Activated T-helper 17 cell treated with anti-CD3 and anti-CD28 coated beads, Interleukin-2, amount 50 U/mL, for 72 hours (primary cell): ENCODE data around the gene ADK. TPM values are rescaled to one million over a fixed set of nuclear protein-coding genes. Genes with fewer than 3 reads are reported as not detected.

ENCODE experiments used
- ATAC-seq: fragments of 150-1000 bp; cut with Tn5 transposase; replicated peaks from 2 replicates; pipeline ENCODE4 v1.10.0; 2021; ENCODE audit warnings: mild to moderate bottlenecking, moderate library complexity
- H3K27ac Mint-ChIP-seq: one replicate; pipeline ENCODE4 v1.8.0; 2022; ENCODE audit warnings: mixed read lengths
- H3K27me3 Mint-ChIP-seq: one replicate; pipeline ENCODE4 v1.8.0; 2022; ENCODE audit warnings: mixed read lengths
- H3K36me3 Mint-ChIP-seq: one replicate; pipeline ENCODE4 v1.8.0; 2022; ENCODE audit warnings: low read depth, mild to moderate bottlenecking, mixed read lengths
- H3K4me1 Mint-ChIP-seq: one replicate; pipeline ENCODE4 v1.8.0; 2022; ENCODE audit warnings: mixed read lengths
- H3K4me3 Mint-ChIP-seq: one replicate; pipeline ENCODE4 v1.8.0; 2022; ENCODE audit warnings: mild to moderate bottlenecking, mixed read lengths
- H3K9me3 Mint-ChIP-seq: one replicate; pipeline ENCODE4 v1.8.0; 2022; ENCODE audit warnings: mixed read lengths
- total RNA-seq, 2 donors: library from RNA; stranded (reverse); gene quantifications; one replicate each; pipeline ENCODE4 v1.2.3, GENCODE V29; 2022

ADK gene
- total RNA-seq, 2 donors from 2014 or later: 51.4 to 72.1 TPM

- no peaks in the 10 kb centered on the region for H3K27me3 Mint-ChIP-seq
- H3K4me1 Mint-ChIP-seq: peaks cover 5% of the 10 kb centered on the region
- ATAC-seq: peak; percentile 87
- peak overlapping the region; percentile 66 for H3K27ac Mint-ChIP-seq
- H3K4me3 Mint-ChIP-seq: peak overlapping the region; percentile 52
- peaks cover 14% of the 10 kb centered on the region for H3K36me3 Mint-ChIP-seq
- H3K9me3 Mint-ChIP-seq: no peaks in the 10 kb centered on the region
Measured at GRCh38 chr10:74223755-74224529, 72.9 kb downstream of the ADK start.

GRCh38 chr10:74227697-74228424, 76.8 kb downstream of the ADK start:
- H3K9me3 Mint-ChIP-seq: no peaks in the 10 kb centered on the region
- H3K27me3 Mint-ChIP-seq: no peaks in the 10 kb centered on the region
- H3K4me1 Mint-ChIP-seq: peaks cover 5% of the 10 kb centered on the region
- peak overlapping the region; percentile 94 for H3K27ac Mint-ChIP-seq
- peak; percentile 71 for ATAC-seq
- H3K4me3 Mint-ChIP-seq: peak overlapping the region; percentile 35
- peaks cover 14% of the 10 kb centered on the region for H3K36me3 Mint-ChIP-seq

GRCh38 chr10:74231375-74231774, 80.4 kb downstream of the ADK start:
- no peaks in the 10 kb centered on the region for H3K27me3 Mint-ChIP-seq
- ATAC-seq: no peak
- H3K9me3 Mint-ChIP-seq: no peaks in the 10 kb centered on the region
- no peak overlapping the region for H3K27ac Mint-ChIP-seq
- H3K36me3 Mint-ChIP-seq: peaks cover 4% of the 10 kb centered on the region
- no peak overlapping the region for H3K4me3 Mint-ChIP-seq
- H3K4me1 Mint-ChIP-seq: no peaks in the 10 kb centered on the region

- H3K4me3 Mint-ChIP-seq: no peak overlapping the region
- H3K4me1 Mint-ChIP-seq: no peaks in the 10 kb centered on the region
- H3K27me3 Mint-ChIP-seq: no peaks in the 10 kb centered on the region
- H3K9me3 Mint-ChIP-seq: no peaks in the 10 kb centered on the region
- no peak for ATAC-seq
- H3K36me3 Mint-ChIP-seq: peaks cover 5% of the 10 kb centered on the region
- H3K27ac Mint-ChIP-seq: no peak overlapping the region
Measured at GRCh38 chr10:74233281-74233680, 82.3 kb downstream of the ADK start.

- H3K4me3 Mint-ChIP-seq: no peak overlapping the region
- H3K27ac Mint-ChIP-seq: no peak overlapping the region
- no peaks in the 10 kb centered on the region for H3K27me3 Mint-ChIP-seq
Measured at GRCh38 chr10:74234569-74234968, 83.5 kb downstream of the ADK start.

GRCh38 chr10:74238031-74238431, 87.0 kb downstream of the ADK start:
- no peak overlapping the region for H3K4me3 Mint-ChIP-seq
- no peaks in the 10 kb centered on the region for H3K27me3 Mint-ChIP-seq
- peaks cover 10% of the 10 kb centered on the region for H3K36me3 Mint-ChIP-seq
- ATAC-seq: no peak
- H3K27ac Mint-ChIP-seq: no peak overlapping the region
- H3K4me1 Mint-ChIP-seq: peaks cover 5% of the 10 kb centered on the region
- no peaks in the 10 kb centered on the region for H3K9me3 Mint-ChIP-seq

More at GRCh38 chr10:74234569-74234968, 83.5 kb downstream of the ADK start:
- Mint-ChIP-seq H3K4me1 (no peaks in the 10 kb centered on the region), H3K9me3 (no peaks in the 10 kb centered on the region), H3K36me3 (peaks cover 5% of the 10 kb centered on the region)
- no peak for ATAC-seq

- no peak for ATAC-seq
- Mint-ChIP-seq H3K36me3 (peaks cover 14% of the 10 kb centered on the region), H3K4me3 (no peak overlapping the region), H3K9me3 (no peaks in the 10 kb centered on the region), H3K27me3 (no peaks in the 10 kb centered on the region), H3K27ac (no peak overlapping the region), H3K4me1 (peaks cover 5% of the 10 kb centered on the region)
Measured at GRCh38 chr10:74238516-74238915, 87.5 kb downstream of the ADK start.

- H3K4me1 Mint-ChIP-seq: peaks cover 5% of the 10 kb centered on the region
- ATAC-seq: no peak
- H3K27ac Mint-ChIP-seq: no peak overlapping the region
- H3K9me3 Mint-ChIP-seq: no peaks in the 10 kb centered on the region
- H3K27me3 Mint-ChIP-seq: no peaks in the 10 kb centered on the region
- no peak overlapping the region for H3K4me3 Mint-ChIP-seq
- H3K36me3 Mint-ChIP-seq: peaks cover 10% of the 10 kb centered on the region
Measured at GRCh38 chr10:74243067-74243466, 92.0 kb downstream of the ADK start.

GRCh38 chr10:74244097-74244685, 93.2 kb downstream of the ADK start:
- Mint-ChIP-seq H3K4me1 (peaks cover 5% of the 10 kb centered on the region), H3K36me3 (peaks cover 10% of the 10 kb centered on the region), H3K27me3 (no peaks in the 10 kb centered on the region), H3K27ac (no peak overlapping the region), H3K9me3 (no peaks in the 10 kb centered on the region), H3K4me3 (no peak overlapping the region)
- ATAC-seq: no peak

GRCh38 chr10:74244807-74245206, 93.8 kb downstream of the ADK start:
- H3K4me1 Mint-ChIP-seq: peaks cover 5% of the 10 kb centered on the region
- no peaks in the 10 kb centered on the region for H3K27me3 Mint-ChIP-seq
- H3K9me3 Mint-ChIP-seq: no peaks in the 10 kb centered on the region
- H3K36me3 Mint-ChIP-seq: peaks cover 10% of the 10 kb centered on the region
- no peak overlapping the region for H3K4me3 Mint-ChIP-seq
- H3K27ac Mint-ChIP-seq: no peak overlapping the region
- no peak for ATAC-seq

- Mint-ChIP-seq H3K27ac (no peak overlapping the region), H3K4me1 (peaks cover 5% of the 10 kb centered on the region), H3K9me3 (no peaks in the 10 kb centered on the region), H3K27me3 (no peaks in the 10 kb centered on the region), H3K4me3 (no peak overlapping the region), H3K36me3 (peaks cover 10% of the 10 kb centered on the region)
- no peak for ATAC-seq
Measured at GRCh38 chr10:74246495-74246894, 95.5 kb downstream of the ADK start.

GRCh38 chr10:74249865-74250264, 98.8 kb downstream of the ADK start:
- Mint-ChIP-seq H3K27ac (no peak overlapping the region), H3K27me3 (no peaks in the 10 kb centered on the region), H3K9me3 (no peaks in the 10 kb centered on the region), H3K4me1 (no peaks in the 10 kb centered on the region), H3K4me3 (no peak overlapping the region), H3K36me3 (no peaks in the 10 kb centered on the region)
- ATAC-seq: no peak

GRCh38 chr10:74255214-74255613, 104.2 kb downstream of the ADK start:
- Mint-ChIP-seq H3K36me3 (peaks cover 2% of the 10 kb centered on the region), H3K27me3 (no peaks in the 10 kb centered on the region), H3K9me3 (no peaks in the 10 kb centered on the region)

GRCh38 chr10:74255888-74256357, 104.9 kb downstream of the ADK start:
- Mint-ChIP-seq H3K36me3 (peaks cover 8% of the 10 kb centered on the region), H3K9me3 (no peaks in the 10 kb centered on the region), H3K4me1 (peaks cover 13% of the 10 kb centered on the region), H3K4me3 (no peak overlapping the region), H3K27ac (no peak overlapping the region), H3K27me3 (no peaks in the 10 kb centered on the region)
- no peak for ATAC-seq

More at GRCh38 chr10:74255214-74255613, 104.2 kb downstream of the ADK start:
- H3K27ac Mint-ChIP-seq: no peak overlapping the region
- H3K4me3 Mint-ChIP-seq: no peak overlapping the region
- H3K4me1 Mint-ChIP-seq: peaks cover 13% of the 10 kb centered on the region
- ATAC-seq: no peak
